Skeletal muscle tissue (tissue), 4 donors: ENCODE measurements around the gene RRAD. TPM values are rescaled to one million over a fixed set of nuclear protein-coding genes. Genes with fewer than 3 reads are reported as not detected.
A peak's percentile ranks its signal among the peaks of the same experiment; 100 is the strongest.

ENCODE experiments used
- H3K27ac ChIP-seq: one replicate; pipeline ENCODE4 v1.7.0; 2013; ENCODE audit warnings: mild to moderate bottlenecking, low read depth, low read length, inconsistent platforms
- H3K27me3 ChIP-seq, 3 donors: one replicate each; pipeline ENCODE4 v1.7.0; 2013; ENCODE audit warnings: low read length in 3 of 3; ENCODE audit not compliant: control insufficient read depth in 3 of 3, insufficient read depth in 3 of 3
- H3K36me3 ChIP-seq, 3 donors: one replicate each; pipeline ENCODE4 v1.7.0; 2013; ENCODE audit warnings: low read length in 3 of 3; ENCODE audit not compliant: control insufficient read depth in 3 of 3, insufficient read depth in 3 of 3
- H3K4me1 ChIP-seq, 3 donors: one replicate each; pipeline ENCODE4 v1.7.0; 2013; ENCODE audit warnings: low read length in 3 of 3, mild to moderate bottlenecking in 3 of 3; ENCODE audit not compliant: control insufficient read depth in 3 of 3, insufficient read depth in 3 of 3
- H3K4me3 ChIP-seq, 3 donors: one replicate each; pipeline ENCODE4 v1.7.0; 2013; ENCODE audit warnings: low read length in 3 of 3
- H3K9ac ChIP-seq, 3 donors: one replicate each; pipeline ENCODE4 v1.7.0; 2013; ENCODE audit warnings: low read length in 3 of 3, mild to moderate bottlenecking in 3 of 3, moderate library complexity in 2 of 3, low read depth in 1 of 3
- H3K9me3 ChIP-seq, 3 donors: one replicate each; pipeline ENCODE4 v1.7.0; 2013; ENCODE audit warnings: low read length in 3 of 3; ENCODE audit not compliant: control insufficient read depth in 3 of 3
- total RNA-seq: library from RNA; depleted of rRNA; stranded (reverse); fragments of >200 nt; gene quantifications from one replicate; pipeline ENCODE4 v1.2.3, GENCODE V29; 2014
- donor health status: Osteomylitis.

RRAD gene
- total RNA-seq, 1 donor from 2014 or later = 19.3 TPM

DNA sequence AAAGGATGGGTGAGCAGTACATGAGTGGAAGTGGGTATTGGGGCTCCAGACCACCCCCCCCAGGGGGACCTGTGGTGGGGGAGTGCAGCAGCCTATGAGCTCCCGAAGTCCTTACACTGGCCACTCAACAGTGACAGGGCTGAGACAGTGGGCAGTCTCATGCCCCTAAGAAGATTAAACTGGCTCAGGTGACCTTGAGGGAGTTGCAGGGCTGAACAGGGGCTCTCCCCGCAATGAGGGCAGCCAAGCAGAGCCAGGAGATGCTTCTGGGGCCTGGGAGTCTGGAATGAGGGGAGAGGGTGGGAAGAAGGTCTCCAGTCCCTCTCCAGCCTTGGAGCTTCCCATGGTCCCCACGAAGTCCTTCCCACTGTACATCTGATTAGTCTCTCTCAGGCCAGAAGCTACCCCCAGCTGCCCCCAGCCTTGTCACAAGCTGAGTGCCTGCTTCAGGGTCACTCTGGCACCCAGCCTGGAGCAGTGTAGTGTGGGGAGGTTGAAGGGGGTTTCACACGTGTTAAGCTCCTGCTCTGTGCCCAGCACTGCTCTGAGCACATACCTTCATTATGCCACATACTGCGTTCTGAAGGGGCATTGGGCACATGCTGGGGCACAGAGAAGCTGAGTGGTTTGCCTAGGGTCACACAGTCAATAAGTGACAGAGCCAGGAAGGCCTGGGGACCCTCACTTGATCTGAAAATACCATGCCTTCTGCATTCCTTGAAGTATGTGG lies 5.6 kb downstream of the RRAD start:
- Histone ChIP-seq H3K9ac (peak overlapping the region in 2 of 3 donors; percentile 38 to 64), H3K9me3 (no peaks in the 10 kb centered on the region), H3K27ac (peak overlapping the region; percentile 81), H3K4me3 (peak overlapping the region in 1 of 3 donors; percentile 13), H3K36me3 (peaks cover 13 to 24% (median 14%) of the 10 kb centered on the region in 3 donors), H3K27me3 (peaks cover 0 to 7% (median 3%) of the 10 kb centered on the region in 3 donors), H3K4me1 (peaks cover 28 to 53% (median 45%) of the 10 kb centered on the region in 3 donors)

DNA sequence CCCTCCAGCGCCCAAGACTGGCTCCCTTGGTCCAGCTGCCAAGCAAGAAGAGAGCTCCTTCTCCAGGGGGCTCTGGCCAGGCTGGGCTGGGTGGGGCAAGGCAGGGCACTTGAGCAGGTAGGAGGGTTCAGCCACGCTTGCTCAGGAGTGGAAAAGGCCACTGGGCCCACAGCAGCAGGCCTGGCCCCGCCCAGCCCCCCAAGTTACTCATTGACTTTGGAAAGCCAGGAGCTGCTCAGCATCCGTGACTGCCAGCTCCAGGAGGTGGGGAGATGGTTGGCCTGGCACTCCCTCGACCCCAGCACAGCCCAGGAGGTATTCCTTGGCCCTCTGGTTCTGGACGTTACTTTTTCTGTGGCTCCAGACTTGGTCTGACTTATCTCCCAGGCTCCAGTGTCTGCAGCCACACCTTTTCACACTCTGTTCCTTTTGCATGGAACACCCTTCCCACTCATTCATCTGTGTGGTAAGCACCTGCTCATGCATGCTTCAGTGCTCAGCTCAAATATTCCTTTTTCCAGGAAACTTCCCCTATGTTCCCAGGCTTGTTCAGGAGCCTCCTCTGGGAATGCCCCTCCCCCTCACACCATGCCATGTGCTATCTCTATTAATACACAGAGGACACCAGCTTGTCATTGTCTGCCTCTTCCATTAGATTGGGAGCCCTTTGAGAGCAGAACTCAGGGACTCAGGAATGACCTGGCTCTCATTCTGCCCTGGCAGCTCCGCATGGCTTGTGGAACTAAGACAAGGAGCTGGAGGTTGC lies 6.3 kb downstream of the RRAD start, which contains the start of gene CDH16:
TSS of gene CDH16 (minus strand) at position 83 of the 766 bp plus-strand sequence. CDS start 820 bp downstream, outside the sequence.
- H3K4me1 ChIP-seq = peaks cover 30 to 51% (median 50%) of the 10 kb centered on the region in 3 donors
- H3K9me3 ChIP-seq = no peaks in the 10 kb centered on the region
- H3K27ac ChIP-seq = peak within 1 kb of the TSS; percentile 81
- peaks cover 9 to 22% (median 10%) of the 10 kb centered on the region in 3 donors for H3K36me3 ChIP-seq
- H3K9ac ChIP-seq = peak within 1 kb of the TSS in 2 of 3 donors; percentile 38 to 64
- H3K27me3 ChIP-seq = peaks cover 0 to 7% (median 3%) of the 10 kb centered on the region in 3 donors
- H3K4me3 ChIP-seq = peak within 1 kb of the TSS in 1 of 3 donors; percentile 13

DNA sequence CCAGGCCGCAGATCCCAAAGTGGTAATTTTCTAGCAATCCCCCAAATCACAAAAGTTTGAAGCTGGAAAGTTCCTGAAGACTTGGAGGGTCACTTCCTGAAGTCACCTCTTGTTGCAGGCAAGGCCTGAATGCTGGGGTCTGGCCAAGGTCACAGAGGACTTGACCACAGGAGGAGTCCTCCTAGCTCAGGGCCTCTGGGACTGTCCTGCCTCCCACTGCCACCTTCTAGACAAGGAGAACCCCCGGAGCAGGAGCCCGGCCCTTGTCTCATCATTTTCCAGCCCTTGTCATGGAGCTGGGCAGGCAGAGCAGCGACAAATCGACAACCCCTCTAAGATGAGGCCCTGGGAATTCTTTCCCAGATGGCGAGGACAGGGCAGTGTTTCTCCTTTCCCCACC lies 7.0 kb downstream of the RRAD start:
- H3K4me1 ChIP-seq = peaks cover 33 to 50% (median 48%) of the 10 kb centered on the region in 3 donors
- no peak overlapping the region for H3K4me3 ChIP-seq
- H3K36me3 ChIP-seq = peaks cover 3 to 16% (median 4%) of the 10 kb centered on the region in 3 donors
- peaks cover 0 to 5% (median 3%) of the 10 kb centered on the region in 3 donors for H3K27me3 ChIP-seq
- H3K27ac ChIP-seq = peak overlapping the region; percentile 81
- H3K9me3 ChIP-seq = no peaks in the 10 kb centered on the region
- no peak overlapping the region for H3K9ac ChIP-seq

DNA sequence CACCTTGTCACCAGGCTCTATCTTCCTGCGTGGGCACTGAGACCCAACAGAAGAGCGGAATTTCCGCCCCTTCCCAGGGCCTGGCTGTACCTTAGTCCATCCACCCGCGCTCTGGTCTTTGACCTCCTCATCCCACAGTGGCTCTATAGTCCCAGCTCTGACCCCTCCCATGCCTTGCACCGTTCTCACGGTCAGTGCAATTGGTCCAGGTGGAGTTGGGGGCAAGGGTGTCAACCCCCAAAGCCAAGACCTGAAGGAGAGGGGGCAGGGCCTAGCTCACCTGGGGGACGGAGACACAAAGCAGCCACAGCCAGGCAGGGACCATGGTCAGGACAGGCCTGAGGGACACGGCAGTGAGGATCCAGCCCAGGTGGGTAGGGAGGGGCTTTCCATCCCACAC lies 7.6 kb downstream of the RRAD start:
- Histone ChIP-seq H3K27ac (no peak overlapping the region), H3K9me3 (no peaks in the 10 kb centered on the region), H3K9ac (no peak overlapping the region), H3K4me3 (no peak overlapping the region), H3K36me3 (peaks cover 0 to 10% (median 4%) of the 10 kb centered on the region in 3 donors), H3K27me3 (peaks cover 0 to 3% (median 0%) of the 10 kb centered on the region in 3 donors), H3K4me1 (peaks cover 29 to 48% (median 44%) of the 10 kb centered on the region in 3 donors)

DNA sequence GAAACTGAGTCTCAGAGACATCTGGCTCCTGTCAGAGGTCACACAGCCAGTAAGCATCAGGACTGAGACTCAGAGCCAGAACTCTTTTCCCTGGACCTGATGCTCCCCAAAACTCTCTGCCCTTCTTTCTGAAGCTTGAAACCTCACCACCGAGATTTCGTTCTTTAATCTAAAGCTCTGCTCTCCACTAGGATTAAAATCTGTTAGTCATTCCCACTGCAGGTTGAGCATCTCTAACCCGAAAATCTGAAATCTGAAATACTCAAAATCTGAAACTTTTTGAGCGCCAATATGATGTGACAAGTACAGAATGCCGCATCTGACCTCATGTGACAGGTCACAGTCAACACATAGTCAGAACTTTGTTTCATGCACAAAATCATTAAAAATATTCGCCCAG lies 8.8 kb downstream of the RRAD start:
- peaks cover 28 to 39% (median 34%) of the 10 kb centered on the region in 3 donors for H3K4me1 ChIP-seq
- H3K36me3 ChIP-seq = peaks cover 0 to under 1% (median 0%) of the 10 kb centered on the region in 3 donors
- H3K9ac ChIP-seq = no peak overlapping the region
- no peaks in the 10 kb centered on the region for H3K9me3 ChIP-seq
- H3K27ac ChIP-seq = no peak overlapping the region
- peaks cover 0 to 3% (median 0%) of the 10 kb centered on the region in 3 donors for H3K27me3 ChIP-seq
- H3K4me3 ChIP-seq = no peak overlapping the region

DNA sequence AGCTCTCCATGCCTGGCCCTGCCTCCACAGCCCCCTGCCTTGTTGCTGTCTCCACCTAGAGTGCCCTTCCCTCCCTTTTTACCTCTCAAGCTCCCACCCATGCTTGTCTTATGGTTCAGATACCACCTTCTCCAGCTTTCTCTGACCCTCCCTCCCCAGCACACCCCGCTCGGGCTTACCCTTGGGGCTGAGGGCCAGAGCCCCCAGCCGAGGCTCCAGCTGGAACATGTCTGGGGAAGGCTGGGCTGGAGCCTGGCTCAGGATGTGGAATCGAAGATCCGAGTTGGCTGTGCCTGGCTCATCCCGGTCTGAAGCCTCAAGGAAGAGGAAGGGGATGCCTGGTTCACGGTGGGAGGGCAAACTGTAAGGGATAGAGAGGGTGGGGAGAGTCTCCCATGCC lies 10.3 kb downstream of the RRAD start:
- Histone ChIP-seq H3K36me3 (no peaks in the 10 kb centered on the region), H3K4me3 (no peak overlapping the region), H3K9ac (no peak overlapping the region), H3K27me3 (peaks cover 0 to 3% (median 0%) of the 10 kb centered on the region in 3 donors), H3K9me3 (no peaks in the 10 kb centered on the region), H3K4me1 (peaks cover 20 to 28% (median 22%) of the 10 kb centered on the region in 3 donors), H3K27ac (no peak overlapping the region)

DNA sequence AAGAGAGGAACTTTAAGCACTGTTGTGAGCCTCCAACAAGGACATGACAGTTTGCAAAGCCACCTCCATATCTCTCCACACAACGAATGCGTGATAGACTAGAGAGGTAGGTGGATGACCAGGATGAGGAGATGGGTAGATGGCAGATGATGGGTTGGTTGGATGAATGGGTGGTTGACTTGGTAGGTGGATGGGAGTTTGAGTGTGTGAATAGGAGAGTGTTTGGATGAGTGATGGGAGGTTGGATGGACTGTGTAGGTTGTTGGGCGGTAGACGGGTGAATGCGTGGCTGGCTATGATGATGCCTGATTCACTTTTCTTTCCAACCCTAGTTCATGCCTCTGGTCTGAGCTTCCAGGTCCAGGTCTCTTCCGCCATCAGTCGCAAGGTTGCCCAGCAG lies 10.8 kb downstream of the RRAD start:
- Histone ChIP-seq H3K27ac (no peak overlapping the region), H3K9ac (no peak overlapping the region), H3K4me1 (peaks cover 15 to 23% (median 17%) of the 10 kb centered on the region in 3 donors), H3K36me3 (no peaks in the 10 kb centered on the region), H3K9me3 (no peaks in the 10 kb centered on the region), H3K4me3 (no peak overlapping the region), H3K27me3 (peaks cover 0 to 3% (median 0%) of the 10 kb centered on the region in 3 donors)

DNA sequence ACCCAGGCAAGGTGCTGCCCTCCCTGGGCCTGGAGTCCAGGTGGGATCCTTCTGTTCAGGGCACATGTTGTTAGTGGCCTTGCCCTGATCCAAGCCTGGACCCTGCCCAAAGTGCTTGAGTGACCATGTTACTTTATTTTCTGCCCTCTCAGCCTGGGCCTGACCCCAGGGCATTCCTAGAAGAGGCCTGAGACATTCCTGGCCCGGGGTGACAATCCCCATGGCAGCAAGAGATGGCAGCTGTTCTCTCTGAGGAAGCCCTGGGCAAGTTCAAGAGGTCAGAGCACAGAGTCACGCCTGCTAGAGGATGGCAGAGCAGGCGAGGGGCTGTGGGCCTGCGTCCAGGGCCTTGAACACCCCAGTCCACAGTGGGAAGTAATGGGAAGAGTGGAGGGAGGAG lies 11.6 kb downstream of the RRAD start:
- no peaks in the 10 kb centered on the region for H3K9me3 ChIP-seq
- peaks cover 0 to 3% (median 0%) of the 10 kb centered on the region in 3 donors for H3K27me3 ChIP-seq

DNA sequence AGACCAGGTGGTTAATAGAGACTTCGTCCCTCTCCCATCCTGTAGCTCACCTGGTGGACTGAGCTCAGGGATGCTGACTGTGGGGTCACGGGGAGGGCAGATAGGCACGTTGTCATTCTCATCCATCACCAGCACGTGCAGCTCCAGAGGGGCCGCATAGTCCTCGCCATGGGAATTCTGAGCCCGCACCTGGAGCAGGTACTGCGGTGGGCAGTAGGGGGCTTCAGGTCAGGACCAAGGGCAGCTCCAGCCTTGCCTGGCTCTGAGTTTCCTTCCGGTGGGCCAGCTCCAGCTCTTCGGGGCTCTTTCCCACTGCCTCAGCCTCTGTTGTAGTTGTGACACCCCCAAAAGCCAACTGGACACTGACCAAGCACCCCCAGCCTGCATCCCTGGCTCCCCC lies 12.3 kb downstream of the RRAD start:
- Histone ChIP-seq H3K27me3 (peaks cover 0 to 3% (median 0%) of the 10 kb centered on the region in 3 donors), H3K36me3 (no peaks in the 10 kb centered on the region), H3K9me3 (no peaks in the 10 kb centered on the region), H3K4me1 (peaks cover 7 to 16% (median 9%) of the 10 kb centered on the region in 3 donors), H3K4me3 (no peak overlapping the region), H3K27ac (no peak overlapping the region), H3K9ac (no peak overlapping the region)

More for the DNA sequence above, 11.6 kb downstream of the RRAD start:
- Histone ChIP-seq H3K9ac (no peak overlapping the region), H3K4me3 (no peak overlapping the region), H3K36me3 (no peaks in the 10 kb centered on the region), H3K4me1 (peaks cover 9 to 16% (median 9%) of the 10 kb centered on the region in 3 donors), H3K27ac (no peak overlapping the region)
